Mammary epithelial cell (primary cell): ENCODE results near the gene DAB2IP.

ENCODE experiments used
- CTCF ChIP-seq, 2 donors: IDR thresholded peaks in 1 of 2; conservative IDR thresholded peaks in 1 of 2; 2 replicates each; pipeline ENCODE4 v1.5.1; 2011 to 2012; ENCODE audit warnings: inconsistent platforms in 2 of 2, low read length in 2 of 2, mild to moderate bottlenecking in 2 of 2, control low read depth in 1 of 2, low read depth in 1 of 2; ENCODE audit not compliant: insufficient read depth in 1 of 2; ENCODE audit errors: extremely low read depth in 1 of 2
- EZH2 ChIP-seq: IDR thresholded peaks from 2 replicates; pipeline ENCODE4 v1.6.1; 2012; ENCODE audit warnings: low read length, inconsistent platforms, borderline replicate concordance

DNA sequence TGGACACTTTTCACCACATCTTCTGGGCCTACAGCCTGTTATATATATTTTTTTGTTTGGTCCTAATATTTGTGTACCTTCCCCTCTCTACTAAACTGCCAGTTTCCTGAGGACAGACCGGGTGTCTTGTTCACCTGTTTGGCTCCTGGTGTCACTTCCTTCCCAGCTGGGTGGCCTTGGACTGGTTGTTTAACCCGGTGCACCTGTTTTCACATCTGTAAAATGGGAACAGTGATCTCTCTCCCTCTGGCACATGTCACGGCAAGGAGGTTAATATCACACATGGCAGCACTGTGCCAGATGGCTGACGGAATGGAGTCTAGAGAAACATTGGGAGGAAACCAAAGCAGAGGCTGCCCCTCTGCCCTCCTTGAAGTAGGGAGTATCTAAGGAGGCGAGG lies 79.7 kb downstream of the DAB2IP start:
- TF ChIP-seq CTCF (conservative IDR thresholded peaks at IDR 0.05 in 1 of 2, IDR thresholded peaks at IDR 0.05 in 1 of 2; ENCODE audit: extremely low read depth in 1 of 2, insufficient read depth in 1 of 2, low read depth in 1 of 2, low read length in 2 of 2) (no peak), EZH2 (no peak)
